ENCODE results near the gene RCOR1.

GRCh38 chr14:102750376-102750775 is 157.9 kb downstream of the RCOR1 start:
- TF ChIP-seq TARDBP (IDR thresholded peaks at IDR 0.05) (no peak), SUZ12 (IDR thresholded peaks at IDR 0.05) (no peak), BHLHE40 (IDR thresholded peaks at IDR 0.05; ENCODE audit: borderline replicate concordance) (no peak), FOXA1 (IDR thresholded peaks at IDR 0.05) (no peak), LEF1 (IDR thresholded peaks at IDR 0.05; ENCODE audit: borderline replicate concordance) (no peak), ELF4 (IDR thresholded peaks at IDR 0.05) (no peak), FOXM1 (IDR thresholded peaks at IDR 0.05; ENCODE audit: borderline replicate concordance) (no peak)
